GM12872 (cell line): ENCODE data around the gene PERCC1.

Experiments
- TF ChIP-seq, protein P1 (sequence below): IDR thresholded peaks from 3 replicates; pipeline ENCODE4 v1.5.1; 2011; ENCODE audit warnings: low read depth, mild to moderate bottlenecking, low read length, moderate library complexity; ENCODE audit not compliant: insufficient read depth

PERCC1 gene

DNA sequence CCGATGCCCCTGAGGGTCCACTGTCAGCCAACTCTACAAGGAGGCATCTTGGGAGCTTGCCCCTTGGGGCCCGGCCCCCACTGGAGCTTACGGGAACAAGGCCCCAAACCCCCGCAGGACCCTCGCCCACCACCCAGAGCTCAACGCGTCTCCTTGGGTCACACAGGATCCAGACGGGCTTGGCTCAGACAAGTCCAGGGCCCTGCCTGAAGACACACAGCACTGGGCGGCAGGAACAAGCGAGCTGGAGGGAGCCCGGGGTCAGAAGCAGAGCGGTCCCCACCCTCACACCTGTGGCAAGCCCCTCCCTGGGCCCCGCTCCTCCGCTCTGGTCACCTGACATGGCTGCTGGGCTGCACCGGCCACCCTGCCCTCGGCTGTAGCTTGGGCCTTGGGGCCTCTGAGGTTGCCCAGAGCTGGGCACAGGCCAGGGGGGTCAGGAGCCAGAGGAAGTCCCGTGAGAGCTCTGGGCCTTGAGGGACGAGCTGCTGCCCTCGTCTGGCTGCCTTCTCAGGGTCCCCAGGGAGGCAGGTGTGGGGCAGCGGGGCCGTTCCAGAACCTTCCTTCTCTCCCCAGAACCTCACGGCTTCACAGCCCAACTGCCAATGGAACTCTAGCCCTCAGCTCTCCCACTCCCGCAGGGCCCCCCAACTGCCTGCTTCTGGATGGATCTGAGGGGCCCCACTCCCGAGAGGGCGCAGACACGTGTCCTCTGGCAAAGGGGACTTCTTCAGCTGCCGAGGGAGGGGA lies 13.3 kb downstream of the PERCC1 start, which contains the start of gene CCDC154:
CCDC154 (minus strand) TSS at position 577 of the 750 bp plus-strand sequence; CDS start at position 343, 234 bp downstream.
- TF ChIP-seq, protein P1, sequence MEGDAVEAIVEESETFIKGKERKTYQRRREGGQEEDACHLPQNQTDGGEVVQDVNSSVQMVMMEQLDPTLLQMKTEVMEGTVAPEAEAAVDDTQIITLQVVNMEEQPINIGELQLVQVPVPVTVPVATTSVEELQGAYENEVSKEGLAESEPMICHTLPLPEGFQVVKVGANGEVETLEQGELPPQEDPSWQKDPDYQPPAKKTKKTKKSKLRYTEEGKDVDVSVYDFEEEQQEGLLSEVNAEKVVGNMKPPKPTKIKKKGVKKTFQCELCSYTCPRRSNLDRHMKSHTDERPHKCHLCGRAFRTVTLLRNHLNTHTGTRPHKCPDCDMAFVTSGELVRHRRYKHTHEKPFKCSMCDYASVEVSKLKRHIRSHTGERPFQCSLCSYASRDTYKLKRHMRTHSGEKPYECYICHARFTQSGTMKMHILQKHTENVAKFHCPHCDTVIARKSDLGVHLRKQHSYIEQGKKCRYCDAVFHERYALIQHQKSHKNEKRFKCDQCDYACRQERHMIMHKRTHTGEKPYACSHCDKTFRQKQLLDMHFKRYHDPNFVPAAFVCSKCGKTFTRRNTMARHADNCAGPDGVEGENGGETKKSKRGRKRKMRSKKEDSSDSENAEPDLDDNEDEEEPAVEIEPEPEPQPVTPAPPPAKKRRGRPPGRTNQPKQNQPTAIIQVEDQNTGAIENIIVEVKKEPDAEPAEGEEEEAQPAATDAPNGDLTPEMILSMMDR, result no peak

- TF ChIP-seq, protein P1, result no peak
Measured at GRCh38 chr16:1444730-1445517, 14.0 kb downstream of the PERCC1 start.

DNA sequence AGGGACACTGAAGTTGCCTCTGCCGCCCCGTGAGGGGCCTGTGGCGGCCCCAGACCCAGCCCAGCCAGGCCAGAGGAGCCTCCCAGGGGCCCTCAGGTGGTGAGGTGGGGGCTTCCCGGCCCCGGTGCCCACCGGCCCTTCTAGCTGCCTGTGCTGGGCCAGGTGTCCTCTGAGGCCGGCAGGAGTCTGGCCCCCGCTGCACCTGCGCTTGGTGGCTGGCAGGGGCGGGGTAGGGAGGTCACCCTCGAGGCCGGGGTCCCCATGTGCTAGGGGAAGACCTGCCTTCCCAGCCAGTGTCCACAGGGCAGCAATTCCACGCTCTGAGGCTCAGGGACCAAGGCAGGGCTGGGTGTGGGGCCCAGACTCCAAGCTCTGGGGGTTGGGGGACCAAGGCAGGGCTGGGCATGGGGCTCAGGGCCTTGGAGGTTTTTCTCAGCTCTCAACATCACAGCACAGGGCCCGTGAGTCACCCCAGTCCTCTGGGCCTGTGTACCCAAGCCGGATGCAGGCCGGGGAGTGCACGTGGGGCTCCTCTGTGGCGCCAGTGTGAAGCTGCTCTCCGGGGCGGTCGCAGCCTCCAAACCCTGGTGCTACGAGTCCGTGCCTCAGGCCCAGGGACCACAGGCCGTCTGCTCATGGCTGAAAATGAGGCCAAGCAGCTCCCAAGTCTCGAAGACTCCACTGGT lies 14.8 kb downstream of the PERCC1 start:
- TF ChIP-seq, protein P1, result no peak

DNA sequence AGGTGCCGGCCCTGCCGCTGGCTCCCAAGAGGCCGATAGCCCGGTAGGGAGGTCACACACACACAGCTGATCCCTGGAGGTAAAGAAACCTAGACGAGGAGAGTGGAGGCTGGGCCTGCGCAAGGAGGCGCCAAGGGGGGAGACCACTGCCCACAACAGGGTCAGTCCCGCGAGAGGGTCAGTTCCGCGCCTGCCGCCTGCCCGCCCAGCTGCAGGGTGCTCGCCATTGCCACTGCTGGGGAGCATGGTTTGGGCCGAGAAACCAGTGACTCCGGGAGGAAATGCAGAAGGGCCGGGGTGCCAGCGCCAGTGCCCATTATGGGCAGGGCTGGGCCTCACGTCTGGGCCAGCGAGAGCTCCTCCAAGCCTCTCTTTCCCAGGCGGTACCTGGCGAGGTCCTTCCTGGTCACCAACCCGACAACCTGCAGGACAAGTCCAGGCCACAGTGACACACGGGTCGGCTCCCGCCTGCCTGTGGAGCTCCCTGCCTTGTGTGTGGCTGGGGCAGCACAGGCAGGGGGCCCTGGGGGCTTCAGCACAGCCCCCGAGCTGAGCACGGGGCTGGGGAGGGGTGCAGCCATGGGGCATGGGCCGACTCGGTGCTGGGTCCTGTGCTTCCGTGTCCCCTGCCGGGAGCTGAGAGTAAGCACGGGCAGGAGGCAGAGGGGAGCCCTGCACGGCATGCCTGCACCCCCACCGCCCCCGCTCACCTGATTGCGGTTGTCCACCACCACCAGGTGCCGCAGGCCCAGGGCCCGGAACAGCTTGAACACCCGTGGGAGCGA lies 15.6 kb downstream of the PERCC1 start:
- TF ChIP-seq, protein P1, result no peak

DNA sequence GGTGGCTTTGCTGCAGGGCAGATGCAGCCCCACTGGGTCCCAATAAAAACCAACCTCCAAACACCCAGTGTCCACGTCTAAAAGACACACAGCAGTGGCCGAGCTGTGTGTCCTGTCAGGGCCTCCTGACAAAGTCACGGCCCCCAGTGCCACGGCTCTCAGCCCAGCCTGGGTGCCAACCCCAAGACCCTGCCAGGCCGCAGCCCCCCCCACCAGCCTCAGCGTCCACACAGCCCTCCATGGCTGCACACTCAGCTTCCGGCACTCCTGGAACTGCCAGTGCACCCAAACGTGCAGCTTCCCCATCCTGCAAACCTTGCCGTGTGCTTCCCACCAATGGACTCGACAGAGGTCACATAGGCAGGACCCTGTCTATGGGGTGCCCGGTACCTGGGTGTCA lies 17.1 kb downstream of the PERCC1 start:
- TF ChIP-seq, protein P1, result no peak

DNA sequence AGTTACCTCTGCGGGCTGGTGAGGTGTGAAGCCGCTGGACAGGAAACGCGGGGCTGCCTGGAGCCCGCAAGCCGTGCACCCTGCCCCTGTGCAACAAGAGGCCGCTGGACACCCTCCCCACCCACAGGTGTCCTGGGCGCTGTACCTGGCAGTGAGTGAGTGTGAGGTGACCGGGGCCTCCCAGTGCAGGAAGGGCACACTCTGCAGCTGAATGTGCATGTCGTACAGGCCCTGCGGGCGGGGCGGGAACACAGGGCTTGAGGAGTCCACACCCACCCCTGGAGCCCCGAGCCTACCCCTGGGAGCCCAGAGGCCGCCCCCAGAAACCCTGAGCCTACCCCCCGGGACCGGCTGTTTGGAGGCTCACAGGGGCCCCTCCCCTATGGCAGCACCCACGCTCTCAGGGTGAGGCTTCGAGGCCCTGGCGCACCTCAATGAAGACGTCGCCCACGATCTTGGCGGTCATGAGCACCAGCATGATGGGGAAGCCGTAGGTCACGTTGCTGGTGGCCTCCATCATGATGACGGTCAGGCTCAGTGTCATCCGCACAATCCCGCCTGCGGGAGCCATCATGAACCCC lies 17.7 kb downstream of the PERCC1 start:
- TF ChIP-seq, protein P1, result no peak
